Brain microvascular endothelial cell (primary cell): ENCODE results near the gene LAMA3.

Source experiments
- DNase-seq: peaks from one replicate; pipeline ENCODE4 v3.0.0-alpha.2; 2020
- H3K27ac ChIP-seq: fragments of 250-450 bp; sonication (Bioruptor Pico); 2 replicates; pipeline ENCODE4 v1.5.1; 2020; ENCODE audit warnings: mild to moderate bottlenecking, moderate library complexity
- H3K27me3 ChIP-seq: fragments of 250-450 bp; sonication (Bioruptor Pico); replicated peaks from 2 replicates; pipeline ENCODE4 v1.5.1; 2020; ENCODE audit warnings: mild to moderate bottlenecking
- H3K36me3 ChIP-seq: fragments of 250-450 bp; sonication (Bioruptor Pico); replicated peaks from 2 replicates; pipeline ENCODE4 v1.5.1; 2020; ENCODE audit warnings: mild to moderate bottlenecking
- H3K4me3 ChIP-seq: 2 replicates; pipeline ENCODE4 v1.5.1; 2011; ENCODE audit warnings: low read depth, mild to moderate bottlenecking, control low read depth, low read length, moderate library complexity
- CTCF ChIP-seq: IDR thresholded peaks from 2 replicates; pipeline ENCODE4 v1.5.1; 2011; ENCODE audit warnings: low read depth, mild to moderate bottlenecking, moderate library complexity, low read length, control low read depth, inconsistent platforms; ENCODE audit errors: missing control alignments
- in situ Hi-C: cut with HindIII; loops from 2 replicates; pipeline ENCODE4 v1.10.0; 2017; ENCODE audit warnings: low sequenced_read_pairs, low pct_ligation_motif_present

Gene LAMA3

GRCh38 chr18:23825496-23825895 lies 136.2 kb downstream of the LAMA3 start:
- no peaks in the 10 kb centered on the region for H3K36me3 ChIP-seq
- DNase-seq = no peak
- no peak overlapping the region for H3K27ac ChIP-seq
- H3K27me3 ChIP-seq = no peaks in the 10 kb centered on the region
- TF ChIP-seq CTCF = no peak
- in situ Hi-C loops = no loop called here
- H3K4me3 ChIP-seq = no peak overlapping the region

- H3K4me3 ChIP-seq = no peak overlapping the region
- DNase-seq = peak; percentile 56
- H3K27ac ChIP-seq = no peak overlapping the region
- in situ Hi-C loops = no loop called here
- no peaks in the 10 kb centered on the region for H3K36me3 ChIP-seq
- no peaks in the 10 kb centered on the region for H3K27me3 ChIP-seq
- no peak for TF ChIP-seq CTCF
Measured at GRCh38 chr18:23825978-23826405, 136.7 kb downstream of the LAMA3 start.

DNA sequence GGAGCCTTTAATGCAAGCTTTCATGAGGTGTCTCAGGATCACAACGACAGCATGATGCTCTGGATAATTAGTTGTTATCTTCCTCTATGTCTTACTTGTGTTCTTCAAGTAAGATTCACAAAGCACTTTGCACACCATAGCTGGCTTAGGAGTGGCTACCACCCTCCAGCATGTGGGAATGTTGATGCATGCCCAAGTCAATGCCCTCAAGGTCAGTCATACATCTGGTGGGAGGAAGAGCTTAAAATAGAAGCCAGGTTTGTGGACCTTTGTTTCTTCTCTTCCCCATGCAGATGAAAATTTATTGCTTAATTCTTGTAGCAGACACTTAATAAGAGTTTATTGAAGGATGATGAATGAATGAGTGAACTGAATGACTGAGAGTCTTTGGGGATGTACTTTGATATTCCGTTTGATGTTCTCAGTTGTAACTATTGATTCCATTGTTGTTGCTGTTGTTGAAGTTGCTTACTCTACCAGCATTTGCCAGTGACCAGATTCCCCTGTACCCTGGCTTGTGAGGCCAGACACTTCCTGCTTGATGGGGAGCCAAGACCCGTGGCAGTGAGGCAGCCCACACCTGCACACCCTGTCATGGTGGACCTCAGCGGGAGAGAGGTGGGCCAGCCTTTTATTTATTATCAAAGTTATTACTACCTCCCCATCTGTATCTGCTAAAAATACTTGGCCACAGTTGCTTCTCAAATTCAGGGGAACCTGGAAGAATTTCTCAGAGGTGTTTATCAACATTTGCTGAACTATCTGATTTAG lies 137.8 kb downstream of the LAMA3 start:
- DNase-seq = no peak

DNA sequence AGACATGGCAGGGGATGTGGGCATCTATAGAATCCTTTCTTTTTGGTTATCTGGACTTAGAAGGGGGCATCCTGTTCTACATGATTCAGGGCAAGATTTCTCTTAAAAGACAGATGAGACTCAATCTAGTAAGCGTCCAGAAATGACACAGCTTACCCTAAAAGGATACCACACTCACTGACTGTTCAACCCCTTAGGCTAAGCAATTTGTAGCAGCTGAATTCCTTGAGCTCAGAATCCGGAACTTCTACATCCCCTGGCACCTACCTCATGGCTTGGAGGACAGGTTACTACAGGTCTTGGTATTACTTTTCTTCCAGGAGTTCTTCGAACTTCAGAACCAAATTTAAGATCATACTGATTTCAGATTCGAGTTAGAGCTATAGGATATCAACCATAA lies 138.4 kb downstream of the LAMA3 start:
- DNase-seq = no peak
- Histone ChIP-seq H3K36me3 (no peaks in the 10 kb centered on the region), H3K27me3 (no peaks in the 10 kb centered on the region), H3K4me3 (no peak overlapping the region), H3K27ac (peak overlapping the region; percentile 49)
- TF ChIP-seq CTCF = no peak
- in situ Hi-C loops = no loop called here

More for the DNA sequence above, 137.8 kb downstream of the LAMA3 start:
- no peaks in the 10 kb centered on the region for H3K36me3 ChIP-seq
- no peaks in the 10 kb centered on the region for H3K27me3 ChIP-seq
- no peak for TF ChIP-seq CTCF
- H3K4me3 ChIP-seq = no peak overlapping the region
- H3K27ac ChIP-seq = no peak overlapping the region
- in situ Hi-C loops = no loop called here

GRCh38 chr18:23828426-23828825 lies 139.2 kb downstream of the LAMA3 start:
- Histone ChIP-seq H3K27me3 (no peaks in the 10 kb centered on the region), H3K27ac (peak overlapping the region; percentile 49), H3K4me3 (no peak overlapping the region), H3K36me3 (no peaks in the 10 kb centered on the region)
- no peak for TF ChIP-seq CTCF
- peak; percentile 85 for DNase-seq
- in situ Hi-C loops = no loop called here

GRCh38 chr18:23832911-23833310 lies 143.7 kb downstream of the LAMA3 start:
- TF ChIP-seq CTCF = no peak
- in situ Hi-C loops = no loop called here

More at GRCh38 chr18:23832911-23833310, 143.7 kb downstream of the LAMA3 start:
- H3K36me3 ChIP-seq = no peaks in the 10 kb centered on the region
- H3K27ac ChIP-seq = no peak overlapping the region
- H3K27me3 ChIP-seq = no peaks in the 10 kb centered on the region
- H3K4me3 ChIP-seq = no peak overlapping the region
- DNase-seq = no peak
